GM19351 (cell line): ENCODE data around the gene SLC17A8.
A peak's percentile ranks its signal among the peaks of the same experiment; 100 is the strongest.

Experiments used
- ATAC-seq: cut with Tn5 transposase; IDR thresholded peaks from one replicate; pipeline ENCODE4 v1.9.1; 2021; ENCODE audit warnings: mild to moderate bottlenecking, moderate library complexity; ENCODE audit not compliant: unreplicated experiment

Gene SLC17A8

GRCh38 chr12:100368066-100368465 is 11.2 kb downstream of the SLC17A8 start:
- no peak for ATAC-seq

DNA sequence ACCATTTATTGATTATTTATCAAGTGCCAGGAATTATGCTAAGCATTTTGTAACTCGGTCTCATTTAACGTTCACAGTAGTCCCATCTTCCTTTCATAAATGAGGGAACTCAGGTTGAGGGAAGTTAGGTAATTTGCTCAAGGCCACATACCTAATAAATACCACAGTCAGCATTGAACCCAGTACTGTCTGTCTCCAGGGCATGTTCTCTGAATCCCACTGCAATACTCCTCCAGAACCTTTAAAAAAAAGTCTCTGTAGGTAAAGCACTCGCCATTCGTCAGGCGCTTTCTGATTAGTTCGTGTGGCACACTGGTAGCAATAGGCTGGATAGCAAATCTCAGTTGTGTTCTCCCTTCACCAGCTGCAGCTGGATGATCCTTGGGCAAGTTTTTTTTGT is 14.3 kb downstream of the SLC17A8 start:
- no peak for ATAC-seq

DNA sequence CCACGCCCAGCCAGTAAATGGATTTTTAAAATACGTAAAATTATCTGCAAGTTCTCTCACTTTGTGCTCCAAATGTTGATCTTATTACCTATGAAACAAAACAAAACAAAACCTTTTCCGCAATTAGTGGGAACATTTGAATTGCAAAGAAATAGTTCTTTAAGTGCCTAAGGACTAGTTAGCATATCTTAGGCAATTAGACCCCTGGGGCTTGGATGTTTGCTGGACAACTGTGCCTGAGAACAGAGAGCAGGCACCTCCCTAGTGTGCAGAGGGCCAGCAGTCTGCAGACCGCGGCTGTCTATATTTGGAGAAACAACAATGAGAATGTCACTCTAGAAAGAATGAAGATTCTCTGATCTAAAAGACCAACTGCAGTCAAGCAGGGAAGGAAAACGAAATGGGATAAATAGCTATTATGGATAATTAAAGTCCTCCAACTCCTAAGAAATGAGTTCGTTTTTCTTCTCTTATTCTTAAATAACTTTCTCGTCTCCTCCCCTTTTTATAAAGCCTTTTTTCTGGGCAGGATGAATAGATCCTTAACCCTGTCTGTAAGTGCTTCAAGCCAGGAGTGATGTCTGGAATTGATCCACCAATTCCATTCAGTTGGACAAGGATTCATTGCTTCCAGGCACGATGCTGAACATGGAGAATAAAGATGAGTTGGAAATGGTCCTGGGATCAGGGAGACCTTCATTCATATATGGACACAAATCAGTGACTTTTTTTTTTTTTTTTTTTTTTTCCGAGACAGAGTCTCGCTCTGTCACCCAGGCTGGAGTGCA is 16.2 kb downstream of the SLC17A8 start:
- ATAC-seq, result no peak

GRCh38 chr12:100375038-100375735 is 18.3 kb downstream of the SLC17A8 start:
- ATAC-seq, result no peak

GRCh38 chr12:100376161-100376560 is 19.3 kb downstream of the SLC17A8 start:
- no peak for ATAC-seq

DNA sequence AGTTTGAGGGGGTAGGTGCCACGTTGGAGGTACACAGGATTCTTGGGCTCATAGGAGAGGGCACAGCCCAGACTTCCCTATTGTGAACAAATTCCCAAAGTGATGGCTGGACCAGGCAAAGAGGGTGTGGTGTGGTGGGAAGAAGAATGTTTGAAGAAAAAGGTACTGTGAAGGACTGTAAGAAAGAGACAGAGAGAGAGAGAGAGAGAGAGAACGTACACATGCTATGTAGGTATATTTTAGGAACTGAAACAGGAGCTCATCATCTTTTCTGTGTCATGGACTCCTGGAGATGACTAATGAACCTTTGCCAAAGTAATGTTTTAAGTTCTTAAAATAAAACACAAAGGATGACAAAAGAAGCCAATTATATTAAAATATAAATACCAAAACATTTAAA is 24.5 kb downstream of the SLC17A8 start:
- ATAC-seq, result peak; percentile 71

DNA sequence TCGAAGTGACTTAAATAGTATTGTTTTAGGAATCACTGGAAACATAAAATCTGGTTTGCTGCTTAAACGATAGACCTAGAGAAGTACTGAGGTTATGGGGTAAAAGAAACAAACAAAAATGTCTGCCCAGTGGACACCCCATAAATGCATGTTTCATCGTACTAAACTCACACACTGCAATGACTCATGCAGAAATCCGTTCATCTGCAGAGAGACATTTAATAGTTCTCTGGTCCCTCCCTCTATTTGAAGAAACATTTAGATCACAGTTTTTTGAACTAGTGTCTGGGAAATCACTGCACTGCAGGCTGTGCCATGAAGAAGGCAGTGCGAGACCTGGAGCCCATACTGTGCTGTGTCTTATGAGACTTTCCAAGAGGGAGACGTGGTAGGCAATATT is 25.5 kb downstream of the SLC17A8 start:
- ATAC-seq, result no peak

GRCh38 chr12:100383586-100384558 is 27.0 kb downstream of the SLC17A8 start:
- no peak for ATAC-seq

- no peak for ATAC-seq
These were observed 27.7 kb downstream of the SLC17A8 start for GRCh38 chr12:100384559-100384935.

DNA sequence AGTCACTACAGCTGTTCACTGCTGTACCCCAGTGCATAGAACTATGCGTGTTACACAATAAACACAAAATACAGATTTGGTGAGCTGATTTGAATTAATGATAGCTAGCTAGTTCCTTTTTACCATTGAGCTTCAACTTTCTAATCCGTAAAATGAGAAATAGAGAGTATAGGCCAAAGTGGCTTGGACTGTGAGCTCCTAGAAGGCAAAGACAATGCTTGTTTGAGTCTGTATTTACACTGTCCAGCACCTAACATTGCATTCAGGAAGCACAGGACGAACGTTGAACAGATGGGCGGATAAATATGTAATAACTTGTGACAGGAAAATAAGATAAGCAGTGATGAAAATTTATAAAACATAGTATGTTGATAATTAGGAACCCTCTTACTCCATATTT is 31.5 kb downstream of the SLC17A8 start:
- no peak for ATAC-seq

DNA sequence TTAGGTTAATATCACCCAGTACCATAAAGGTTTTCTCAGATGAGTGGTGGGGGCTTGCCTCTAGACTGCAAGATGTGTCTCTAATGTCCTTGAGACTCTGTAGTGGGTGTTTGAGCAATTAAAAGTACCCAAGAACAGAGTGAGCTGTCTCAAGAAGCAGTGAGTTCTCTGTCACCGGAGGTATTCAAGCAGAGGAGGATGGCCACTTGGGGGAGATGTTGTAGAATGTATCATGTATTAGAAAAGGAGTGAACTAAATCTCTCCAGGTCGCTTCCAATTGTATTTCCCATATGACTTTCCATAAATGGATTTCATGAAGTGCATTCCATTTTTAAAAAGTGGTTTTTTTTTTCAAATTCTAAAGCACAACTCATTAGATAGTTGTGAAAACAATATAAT is 35.0 kb downstream of the SLC17A8 start:
- no peak for ATAC-seq

- ATAC-seq, result no peak
These were observed 36.3 kb downstream of the SLC17A8 start for GRCh38 chr12:100393200-100393599.

DNA sequence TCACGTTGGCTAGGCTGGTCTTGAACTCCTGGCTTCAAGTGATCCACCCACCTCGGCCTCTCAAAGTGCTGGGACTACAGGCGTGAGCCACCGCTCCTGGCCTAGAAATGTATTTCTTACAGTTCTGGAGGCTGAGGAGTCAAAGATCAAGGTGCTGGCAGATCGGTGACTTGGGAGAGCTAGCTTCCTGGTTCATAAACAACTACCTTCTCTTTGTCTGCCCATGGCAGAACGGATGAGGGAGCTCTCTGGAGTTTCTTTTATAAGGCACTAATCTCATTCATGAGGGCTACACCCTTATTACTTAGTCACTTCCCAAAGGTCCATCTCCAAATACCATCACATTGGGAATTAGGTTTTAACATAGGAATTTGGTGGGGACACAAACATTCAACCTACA is 38.9 kb downstream of the SLC17A8 start:
- no peak for ATAC-seq

GRCh38 chr12:100398307-100398706 is 41.4 kb downstream of the SLC17A8 start:
- no peak for ATAC-seq

GRCh38 chr12:100399095-100399494 is 42.2 kb downstream of the SLC17A8 start:
- ATAC-seq, result no peak

GRCh38 chr12:100401660-100402059 is 44.8 kb downstream of the SLC17A8 start:
- no peak for ATAC-seq

DNA sequence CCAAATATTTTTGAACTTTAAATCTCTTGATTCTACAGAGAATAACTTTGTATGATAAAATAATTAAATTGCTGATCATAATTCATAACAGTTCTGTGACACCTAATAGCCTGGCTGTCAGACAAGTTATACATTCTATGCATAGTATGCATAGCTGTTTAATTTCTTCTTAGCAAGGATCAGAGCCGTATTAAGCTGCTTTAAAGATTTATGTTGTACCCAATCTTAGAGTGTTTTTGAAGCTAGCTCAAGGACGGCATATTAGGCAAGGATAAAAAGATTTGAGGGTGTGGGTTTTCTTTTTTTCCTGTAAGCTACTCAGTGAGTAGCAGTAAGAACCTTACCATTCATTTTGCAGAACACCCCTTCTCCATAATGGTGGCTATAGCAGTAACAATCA is 45.9 kb downstream of the SLC17A8 start:
- ATAC-seq, result no peak

DNA sequence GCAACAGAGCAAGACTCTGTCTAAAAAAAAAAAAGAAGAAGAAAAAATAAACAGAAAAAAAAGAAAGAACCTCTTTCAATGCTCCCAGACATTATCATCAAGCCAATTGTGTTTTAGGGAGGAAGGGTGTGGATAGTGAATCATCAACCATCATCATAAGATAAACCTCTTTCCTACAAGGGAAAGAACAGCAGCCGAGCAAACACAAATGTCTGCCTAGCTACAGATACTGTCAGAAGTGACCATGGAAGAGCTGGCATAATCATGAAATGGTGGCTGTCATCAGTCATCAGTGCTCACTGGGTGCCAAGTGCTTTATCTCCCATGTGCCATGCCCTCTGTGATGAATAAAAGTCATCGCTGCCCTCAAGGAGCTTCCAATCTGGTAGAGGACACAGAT is 46.6 kb downstream of the SLC17A8 start:
- ATAC-seq, result no peak

- ATAC-seq, result peak; percentile 56
These were observed 48.0 kb downstream of the SLC17A8 start for GRCh38 chr12:100404769-100405407.

DNA sequence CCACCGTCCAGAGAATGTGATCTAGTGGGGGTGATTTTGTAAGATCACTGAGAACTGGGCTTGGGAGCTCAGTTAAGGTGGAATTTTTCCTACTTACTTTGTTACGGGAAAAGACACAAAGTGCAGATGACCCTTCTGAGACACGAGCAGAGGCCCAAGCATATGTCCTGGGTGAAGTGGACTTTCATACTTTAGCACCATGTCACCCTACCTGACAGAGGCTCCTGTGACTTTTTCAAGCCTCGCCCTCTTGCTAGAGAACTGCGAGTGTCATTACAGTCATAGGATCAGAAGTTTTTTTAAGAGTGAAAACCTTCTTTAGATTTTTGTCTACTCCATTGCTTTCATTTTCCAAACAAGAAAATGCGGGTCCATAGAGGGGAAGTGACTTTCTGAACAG is 56.1 kb downstream of the SLC17A8 start:
- ATAC-seq, result no peak

- ATAC-seq, result no peak
These were observed 57.9 kb downstream of the SLC17A8 start for GRCh38 chr12:100414739-100415138.
